NCI-H2029 (cell line): ENCODE results near the gene SLC22A3.
A peak's percentile ranks its signal among the peaks of the same experiment; 100 is the strongest.
"Not testable (repeated sequence)": the region's sequence is repeated elsewhere in the genome, so short reads cannot be mapped to it uniquely, and the experiment has no call there.

Experiments used
- DNase-seq: peaks from one replicate; lab custom pipeline; 2025; lab: John Stamatoyannopoulos, UW

SLC22A3 gene

DNA sequence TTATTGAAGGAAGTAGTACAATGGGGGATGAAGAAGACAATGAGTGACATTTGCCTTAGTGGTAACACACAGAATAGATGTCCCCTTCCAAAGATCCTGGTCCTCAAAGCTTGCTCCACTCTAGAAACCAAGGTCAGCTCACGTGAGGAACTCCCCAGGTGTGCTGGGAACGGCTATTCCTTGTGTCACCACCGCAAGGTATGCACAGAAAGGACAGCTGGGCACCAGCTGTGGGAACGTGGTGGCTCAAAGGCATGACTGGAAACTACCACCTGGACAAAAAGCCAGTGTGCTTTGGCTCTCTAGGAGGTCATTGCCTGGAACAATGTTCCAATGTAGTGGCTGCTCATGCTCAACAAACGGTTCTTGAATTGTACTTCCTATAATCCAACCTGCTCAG, 94.0 kb downstream of the SLC22A3 start:
- no peak for DNase-seq

- DNase-seq: no peak
Observed at GRCh38 chr6:160445130-160445529, 97.0 kb downstream of the SLC22A3 start.

- no peak for DNase-seq
Observed at GRCh38 chr6:160447350-160447749, 99.2 kb downstream of the SLC22A3 start.

DNA sequence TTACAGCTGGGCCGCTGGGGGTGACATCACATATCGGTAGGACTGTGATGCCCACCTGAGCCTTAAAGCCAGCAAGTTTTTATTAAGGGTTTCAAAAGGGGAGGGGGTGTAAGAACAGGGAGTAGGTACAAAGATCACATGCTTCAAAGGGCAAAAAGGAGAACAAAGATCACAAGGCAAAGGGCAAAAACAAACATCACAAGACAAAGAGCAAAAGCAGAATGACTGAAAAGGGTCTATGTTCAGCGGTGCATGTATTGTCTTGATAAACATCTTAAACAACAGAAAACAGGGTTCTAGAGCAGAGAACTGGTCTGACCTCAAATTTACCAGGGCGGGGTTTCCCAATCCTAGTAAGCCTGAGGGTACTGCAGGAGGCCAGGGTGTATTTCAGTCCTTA, 101.6 kb downstream of the SLC22A3 start:
- not testable (repeated sequence) for DNase-seq

GRCh38 chr6:160450849-160451248, 102.7 kb downstream of the SLC22A3 start:
- no peak for DNase-seq

GRCh38 chr6:160454303-160454702, 106.1 kb downstream of the SLC22A3 start:
- DNase-seq: no peak

GRCh38 chr6:160455081-160455480, 106.9 kb downstream of the SLC22A3 start:
- no peak for DNase-seq

DNA sequence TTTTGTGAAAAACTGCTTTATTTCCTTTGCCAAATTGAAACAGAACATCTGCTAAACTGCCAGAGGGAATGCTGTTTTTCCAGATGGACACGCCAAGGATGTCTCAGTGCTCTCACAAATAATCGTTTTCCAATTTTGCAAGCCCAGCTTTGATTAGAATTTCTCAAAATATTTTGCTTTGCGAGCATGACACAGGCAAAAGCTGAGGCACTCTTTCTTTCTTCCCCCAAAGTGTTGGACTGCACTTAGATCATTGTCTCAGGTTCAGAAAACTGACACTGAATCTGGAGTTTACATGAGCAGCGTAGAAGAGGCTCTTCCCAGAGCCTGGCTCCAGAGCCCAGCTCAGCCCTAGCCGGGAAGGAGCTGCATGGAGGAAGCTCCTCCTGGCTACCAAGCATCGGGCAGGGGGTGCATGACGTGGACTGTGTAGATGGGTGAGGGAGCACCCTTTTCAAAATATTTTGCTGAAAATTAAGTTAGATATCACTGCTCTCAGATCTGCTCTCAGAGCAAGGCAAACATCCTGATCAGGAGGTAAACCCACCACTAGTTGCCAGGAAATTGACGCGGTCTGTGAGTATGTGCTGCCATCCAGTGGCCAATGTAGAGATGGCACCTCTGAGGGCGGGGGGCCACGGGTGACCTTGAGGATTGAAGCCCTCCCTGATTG, 107.5 kb downstream of the SLC22A3 start:
- peak; percentile 29 for DNase-seq

DNA sequence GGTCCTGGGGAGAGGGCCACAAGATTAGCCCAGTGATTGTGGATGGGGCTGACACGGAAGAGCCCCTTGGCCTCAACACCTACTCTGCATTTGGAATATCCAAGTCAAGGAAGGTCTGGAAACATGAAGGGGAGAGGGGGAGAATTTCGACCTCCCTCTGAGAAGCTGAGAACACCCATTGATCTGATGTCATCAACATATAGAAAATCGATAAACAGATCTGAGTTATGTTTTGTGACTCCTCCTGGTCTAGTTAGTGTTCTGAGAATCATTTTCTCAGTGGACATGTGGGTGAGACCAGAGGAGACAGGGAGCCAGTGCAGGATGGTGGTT, 108.0 kb downstream of the SLC22A3 start:
- DNase-seq: no peak

DNA sequence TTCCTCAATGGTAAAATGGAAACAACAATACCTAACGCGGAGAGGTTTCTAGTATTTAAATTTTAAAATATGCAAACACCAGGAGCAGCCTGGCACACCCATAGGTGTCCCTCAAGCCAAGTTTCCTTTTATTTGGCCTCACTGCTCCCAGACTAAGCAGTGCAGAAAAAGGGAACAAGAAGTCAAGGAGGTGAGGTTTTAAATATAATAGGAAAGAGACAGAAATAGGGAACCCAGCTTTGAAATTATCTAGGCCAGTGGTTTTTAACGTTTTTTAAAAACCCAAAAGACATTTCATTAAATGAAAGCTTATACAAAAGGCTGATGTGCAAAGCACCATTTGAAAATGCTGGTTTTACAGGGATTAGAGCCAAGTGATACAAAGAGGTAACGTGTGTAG, 109.6 kb downstream of the SLC22A3 start:
- no peak for DNase-seq

DNA sequence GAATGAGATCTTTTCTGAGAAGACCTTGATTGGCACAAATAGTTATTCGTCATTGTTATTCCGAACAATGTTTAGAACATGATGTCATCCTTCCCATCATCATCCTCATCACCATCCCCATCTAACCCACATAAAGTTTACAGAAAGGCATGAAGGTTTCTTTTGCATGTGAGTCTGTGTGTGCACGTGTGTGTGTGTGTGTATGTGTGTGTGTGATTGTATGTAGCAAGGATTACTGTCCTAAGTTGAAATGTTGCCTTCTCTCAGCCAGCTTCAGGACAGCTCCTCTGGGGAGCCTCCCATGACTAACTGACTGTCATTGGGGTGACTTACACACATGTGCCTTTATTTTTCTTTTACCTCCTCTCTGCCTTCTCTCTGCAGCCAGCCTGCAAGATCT, 113.5 kb downstream of the SLC22A3 start:
- DNase-seq: no peak

DNA sequence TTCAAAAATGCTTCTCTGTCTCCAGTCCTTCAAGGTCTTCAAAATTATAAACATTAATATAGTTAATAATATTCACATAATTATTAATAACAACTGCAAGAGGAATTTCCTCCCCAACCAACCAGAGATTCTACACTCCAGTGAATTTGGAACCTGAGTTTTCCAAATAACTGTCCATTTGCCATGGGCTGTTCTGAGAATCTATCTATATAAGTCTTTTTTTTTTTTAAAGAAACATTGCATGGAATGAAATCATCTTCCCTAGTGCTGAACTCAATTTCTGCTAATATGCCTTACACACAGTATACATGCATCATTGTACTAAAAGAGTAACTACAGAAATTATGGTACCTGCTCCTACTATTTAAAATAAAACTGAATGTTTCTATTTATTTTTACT, 113.9 kb downstream of the SLC22A3 start:
- no peak for DNase-seq

GRCh38 chr6:160462551-160463109, 114.5 kb downstream of the SLC22A3 start:
- no peak for DNase-seq

DNA sequence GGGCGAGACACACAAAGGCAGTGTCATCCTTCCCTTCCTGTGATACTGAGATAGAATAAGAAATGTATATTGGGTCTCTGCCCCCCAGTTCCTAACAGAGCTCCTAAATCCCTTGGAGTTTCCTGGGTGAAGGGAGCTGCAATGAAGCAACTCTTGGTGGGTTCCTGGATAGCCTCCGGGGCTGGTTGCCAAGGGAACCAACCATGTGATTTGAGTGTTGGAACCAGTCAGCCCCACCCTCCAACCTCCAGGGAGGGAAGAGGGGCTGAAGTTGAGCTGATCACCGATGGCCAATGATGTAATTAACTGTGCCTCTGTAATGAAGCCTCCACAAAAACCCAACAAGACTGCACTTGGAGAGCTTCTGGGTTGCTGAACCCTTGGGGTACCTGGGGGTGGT, 116.6 kb downstream of the SLC22A3 start:
- DNase-seq: no peak

GRCh38 chr6:160467261-160467871, 119.2 kb downstream of the SLC22A3 start:
- not testable (repeated sequence) for DNase-seq

- no peak for DNase-seq
Observed at GRCh38 chr6:160469153-160469552, 121.0 kb downstream of the SLC22A3 start.

DNA sequence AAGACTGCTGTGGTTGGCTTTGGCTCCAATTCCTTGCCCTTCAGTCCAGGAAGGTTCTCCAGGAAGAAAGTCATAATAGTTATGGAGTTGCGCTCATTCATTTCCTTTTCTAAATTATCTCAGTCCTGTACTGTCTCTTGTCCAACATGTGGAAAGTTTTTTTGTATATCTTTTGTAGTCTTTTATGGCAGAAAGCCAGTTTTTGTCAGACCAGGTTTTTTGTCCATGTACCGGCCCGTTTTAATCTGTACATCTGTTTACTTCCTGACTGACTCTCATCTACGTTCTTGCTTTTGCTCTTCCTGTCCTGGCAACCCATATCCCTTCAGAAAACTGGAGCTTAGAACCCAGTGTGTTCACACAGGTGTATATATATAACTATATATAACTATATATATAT, 127.9 kb downstream of the SLC22A3 start:
- not testable (repeated sequence) for DNase-seq

DNA sequence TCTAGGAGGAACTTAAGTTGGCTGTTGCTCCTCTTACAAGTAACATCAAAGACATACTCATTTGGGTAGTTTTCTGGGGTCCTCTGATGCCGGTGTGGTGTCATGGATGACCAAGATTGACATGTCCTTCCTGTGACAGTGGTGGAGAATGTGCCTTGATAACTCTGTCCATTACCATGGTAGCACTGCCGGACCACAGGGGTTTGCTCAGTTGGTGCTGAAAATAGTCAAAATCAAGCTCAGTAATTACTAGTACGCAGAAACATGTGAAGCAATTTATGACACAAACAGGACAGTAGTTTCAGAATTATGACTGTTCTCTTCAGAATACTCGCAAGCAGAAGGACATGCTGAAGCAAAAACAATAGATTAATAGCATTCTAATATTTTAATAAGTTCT, 128.9 kb downstream of the SLC22A3 start:
- not testable (repeated sequence) for DNase-seq

GRCh38 chr6:160477901-160478300, 129.7 kb downstream of the SLC22A3 start:
- no peak for DNase-seq

- DNase-seq: no peak
Observed at GRCh38 chr6:160487116-160487515, 138.9 kb downstream of the SLC22A3 start.

DNA sequence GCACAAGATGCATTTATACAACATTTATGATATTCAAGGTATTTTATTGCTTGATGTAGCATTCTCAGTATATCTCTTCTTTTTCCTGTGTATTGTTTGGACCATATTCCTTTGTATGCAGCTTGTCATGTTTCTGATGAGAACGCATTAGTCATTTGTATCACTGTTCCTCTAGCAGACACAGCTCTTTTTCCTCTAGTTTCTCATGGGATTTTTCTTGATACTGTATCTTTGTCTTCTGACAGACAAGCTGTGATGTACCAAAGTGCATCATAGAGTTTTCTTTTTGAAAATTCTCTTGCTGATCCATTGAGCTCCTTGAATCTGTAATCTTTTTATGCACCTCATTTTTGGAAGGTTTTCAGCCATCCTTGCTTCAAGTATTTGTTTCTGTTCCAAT, 140.9 kb downstream of the SLC22A3 start:
- no peak for DNase-seq

DNA sequence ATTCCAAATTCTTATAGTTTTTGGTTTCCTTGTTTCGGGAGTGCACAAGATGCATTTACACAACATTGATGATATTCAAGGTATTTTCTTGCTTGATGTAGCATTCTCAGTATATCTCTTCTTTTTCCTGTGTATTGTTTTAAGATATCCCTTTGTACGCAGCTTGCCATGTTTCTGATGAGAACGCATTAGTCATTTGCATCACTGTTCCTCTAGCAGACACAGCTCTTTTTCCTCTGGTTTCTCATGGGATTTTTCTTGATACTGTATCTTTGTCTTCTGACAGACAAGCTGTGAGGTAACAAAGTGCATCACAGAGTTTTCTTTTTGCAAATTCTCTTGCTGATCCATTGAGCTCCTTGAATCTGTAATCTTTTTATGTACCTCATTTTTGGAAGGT, 146.4 kb downstream of the SLC22A3 start:
- DNase-seq: no peak

GRCh38 chr6:160500639-160501038, 152.5 kb downstream of the SLC22A3 start:
- no peak for DNase-seq
